ENCODE measurements around the gene WFDC10B. TPM values are rescaled to one million over a fixed set of nuclear protein-coding genes. Genes with fewer than 3 reads are reported as not detected.

WFDC10B gene
- not detected for total RNA-seq

DNA sequence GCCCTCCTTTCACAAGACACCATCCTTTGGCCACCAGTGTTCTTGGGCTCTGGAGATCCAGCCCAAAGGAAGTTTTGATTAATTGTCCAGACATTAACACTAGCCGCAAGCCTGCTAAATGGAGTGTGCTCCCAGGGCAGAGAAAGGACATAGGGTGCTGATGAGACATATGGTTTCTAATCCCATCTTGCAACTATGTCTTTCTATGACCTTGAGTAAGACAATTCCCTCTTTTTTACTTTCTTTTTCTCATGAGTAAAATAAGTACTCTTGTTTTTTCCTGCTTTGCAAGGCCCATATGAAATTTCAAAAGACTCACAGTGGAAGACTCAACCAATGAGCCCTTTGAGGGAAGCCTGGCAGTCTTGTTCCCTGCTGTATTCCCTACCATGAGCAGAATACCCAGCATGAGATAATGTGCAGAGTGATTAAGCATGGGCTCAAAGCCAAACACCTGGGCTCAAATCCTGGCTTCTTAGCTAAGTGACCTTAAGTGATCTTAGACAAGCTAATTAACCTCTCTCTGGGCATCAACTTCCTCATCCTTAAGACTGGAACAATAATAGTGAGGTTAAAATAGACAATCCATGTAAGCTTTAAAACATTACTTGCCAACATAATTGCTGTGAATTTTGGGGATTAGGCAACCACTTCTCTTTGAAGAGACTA, at the start of gene WFDC10B:
WFDC10B (minus strand) TSS at position 51 of the 669 bp plus-strand sequence. CDS start 19,027 bp downstream, outside the sequence.
- DNase-seq (no peak), ATAC-seq (no peak)
- Mint-ChIP-seq H3K9me3 (ENCODE audit: low read depth) (no peaks in the 10 kb centered on the region), H3K36me3 (ENCODE audit: low read depth) (no peaks in the 10 kb centered on the region), H3K27me3 (peaks cover 26% of the 10 kb centered on the region), H3K27ac (no peak within 1 kb of the TSS), H3K4me3 (no peak within 1 kb of the TSS), H3K4me1 (no peaks in the 10 kb centered on the region)
- intact Hi-C loops (cut with DNase I, micrococcal nuclease): no loop called here
- POLR2A ChIA-PET: no interaction called here
- CTCF ChIA-PET: interaction anchor here (1.1 kb wide), 1 partner anchor 66 kb away, joined by 4 read pairs; no protein-coding TSS in a partner anchor

DNA sequence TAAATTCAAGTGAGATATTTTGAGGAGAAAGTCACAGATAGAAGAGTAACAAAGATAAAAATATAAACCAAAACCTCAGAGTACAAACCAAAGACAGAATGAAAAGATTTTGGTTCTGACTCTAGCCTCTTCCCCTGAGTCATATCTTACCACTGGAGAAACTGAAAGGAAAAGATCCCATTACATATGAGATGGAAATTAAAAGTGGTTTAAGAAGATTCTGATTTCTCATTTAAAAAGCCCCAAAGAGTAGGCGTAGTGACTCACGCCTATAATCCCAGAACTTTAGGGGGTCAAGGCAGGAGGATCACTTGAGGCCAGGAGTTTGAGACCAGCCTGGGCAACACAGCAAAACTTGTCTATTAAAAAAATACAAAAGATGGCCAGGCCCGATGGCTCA, 47.9 kb upstream of the WFDC10B start:
- H3K36me3 Mint-ChIP-seq (ENCODE audit: low read depth): peaks cover 2% of the 10 kb centered on the region
- H3K27ac Mint-ChIP-seq: peak overlapping the region; percentile 63
- H3K4me3 Mint-ChIP-seq: no peak overlapping the region
- ChIA-PET POLR2A (no interaction called here), CTCF (no interaction called here)
- peaks cover 6% of the 10 kb centered on the region for H3K9me3 Mint-ChIP-seq (ENCODE audit: low read depth)
- intact Hi-C loops (cut with DNase I, micrococcal nuclease): loop anchor here (1.0 to 10.0 kb wide), 9 partner anchors 38 to 1705 kb away; partner anchors contain the start of genes DNTTIP1 (in 1 of the 2), WFDC3 (in 1 of the 2) and ZNF335 (in 1 of the 2)
- peaks cover 28% of the 10 kb centered on the region for H3K4me1 Mint-ChIP-seq
- peak; percentile 51 for DNase-seq
- peaks cover 21% of the 10 kb centered on the region for H3K27me3 Mint-ChIP-seq
- peak; percentile 76 for ATAC-seq

DNA sequence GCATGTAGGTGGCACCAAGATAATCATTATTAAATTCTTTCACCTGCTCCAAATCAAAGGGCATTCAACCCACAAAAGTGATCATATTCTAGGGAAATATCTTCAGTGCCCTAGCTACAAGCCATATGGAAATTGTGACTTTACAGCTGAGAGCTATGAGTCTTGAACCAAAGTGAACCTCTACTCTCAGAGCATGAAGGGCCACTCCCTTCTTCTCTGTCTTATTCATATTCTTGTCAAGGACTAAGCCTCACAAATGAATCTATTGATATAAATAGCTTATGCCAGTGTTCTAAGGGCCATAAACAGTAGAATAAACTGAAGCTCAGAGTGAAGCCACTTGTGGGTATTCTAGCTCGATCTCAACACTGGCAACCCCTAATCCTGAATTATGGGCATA, 46.9 kb upstream of the WFDC10B start:
- ATAC-seq (peak; percentile 76), DNase-seq (no peak)
- intact Hi-C loops (cut with DNase I, micrococcal nuclease): loop anchor here (1.0 to 10.0 kb wide), 9 partner anchors 39 to 1706 kb away; partner anchors contain the start of genes DNTTIP1 (in 1 of the 2), WFDC3 (in 1 of the 2) and ZNF335 (in 1 of the 2)
- H3K9me3 Mint-ChIP-seq (ENCODE audit: low read depth): peaks cover 6% of the 10 kb centered on the region
- POLR2A ChIA-PET: interaction anchor here (0.7 kb wide), 1 partner anchor 336 kb away, joined by 4 read pairs; the partner anchor contains the start of gene PIGT
- H3K4me3 Mint-ChIP-seq: no peak overlapping the region
- CTCF ChIA-PET: interaction anchor here (0.6 to 3.3 kb wide), 4 partner anchors 19 to 1605 kb away, joined by 3 to 22 read pairs (median 4); partner anchors contain the start of gene ZMYND8
- H3K36me3 Mint-ChIP-seq (ENCODE audit: low read depth): peaks cover 2% of the 10 kb centered on the region
- no peak overlapping the region for H3K27ac Mint-ChIP-seq
- peaks cover 31% of the 10 kb centered on the region for H3K27me3 Mint-ChIP-seq
- peaks cover 28% of the 10 kb centered on the region for H3K4me1 Mint-ChIP-seq

DNA sequence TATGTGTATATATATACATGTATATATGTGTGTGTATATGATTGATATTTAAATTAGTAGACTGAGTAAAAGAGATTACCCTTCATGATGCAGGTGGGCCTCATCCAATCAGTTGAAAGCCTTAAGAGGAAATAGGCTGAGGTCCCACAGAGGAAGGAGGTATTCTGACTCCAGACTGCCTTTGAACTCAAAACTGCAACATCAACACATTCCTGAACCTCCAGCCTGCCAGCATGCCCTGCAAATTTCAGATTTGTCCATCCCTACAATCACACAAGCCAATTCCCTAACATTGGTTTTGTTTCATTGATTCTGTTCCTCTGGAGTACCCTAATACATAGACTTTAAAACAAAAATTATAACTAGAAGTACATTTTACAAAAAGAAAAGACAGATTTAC, 40.2 kb upstream of the WFDC10B start:
- H3K36me3 Mint-ChIP-seq (ENCODE audit: low read depth): no peaks in the 10 kb centered on the region

DNA sequence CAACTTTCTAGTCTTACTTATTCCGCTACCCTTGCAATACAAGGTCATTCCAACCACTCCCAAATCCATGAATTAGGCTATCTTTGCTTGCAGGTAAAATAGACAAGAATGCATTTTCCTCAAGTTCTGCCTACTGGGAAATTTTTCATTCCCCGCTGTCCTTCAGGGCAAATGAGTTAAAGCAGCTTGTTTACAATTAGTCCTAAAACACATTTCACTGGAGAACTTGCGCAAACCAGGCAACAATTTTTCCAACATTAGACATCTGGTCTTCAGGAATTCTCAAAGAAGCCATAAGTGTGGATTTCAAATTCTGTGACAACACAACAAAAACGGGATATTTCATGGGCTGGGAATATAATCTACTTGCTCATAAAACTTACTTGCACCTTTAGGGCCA, 37.8 kb upstream of the WFDC10B start:
- intact Hi-C loops (cut with DNase I, micrococcal nuclease): no loop called here
- no peak overlapping the region for H3K4me3 Mint-ChIP-seq
- peaks cover 2% of the 10 kb centered on the region for H3K4me1 Mint-ChIP-seq
- ChIA-PET POLR2A (no interaction called here), CTCF (interaction anchor here (2.2 kb wide), 1 partner anchor 28 kb away, joined by 7 read pairs; no protein-coding TSS in a partner anchor)
- no peak overlapping the region for H3K27ac Mint-ChIP-seq
- DNase-seq: no peak
- no peaks in the 10 kb centered on the region for H3K9me3 Mint-ChIP-seq (ENCODE audit: low read depth)
- no peak for ATAC-seq
- H3K36me3 Mint-ChIP-seq (ENCODE audit: low read depth): no peaks in the 10 kb centered on the region
- H3K27me3 Mint-ChIP-seq: peaks cover 30% of the 10 kb centered on the region

More for the DNA sequence above, 40.2 kb upstream of the WFDC10B start:
- Mint-ChIP-seq H3K4me3 (no peak overlapping the region), H3K27ac (no peak overlapping the region), H3K9me3 (ENCODE audit: low read depth) (no peaks in the 10 kb centered on the region), H3K4me1 (peaks cover 2% of the 10 kb centered on the region), H3K27me3 (peaks cover 42% of the 10 kb centered on the region)
- ATAC-seq (no peak), DNase-seq (no peak)
- intact Hi-C loops (cut with DNase I, micrococcal nuclease): no loop called here
- CTCF ChIA-PET: interaction anchor here (0.7 to 1.0 kb wide), 4 partner anchors 26 to 74 kb away, joined by 3 to 4 read pairs (median 3); no protein-coding TSS in a partner anchor
- POLR2A ChIA-PET: no interaction called here

DNA sequence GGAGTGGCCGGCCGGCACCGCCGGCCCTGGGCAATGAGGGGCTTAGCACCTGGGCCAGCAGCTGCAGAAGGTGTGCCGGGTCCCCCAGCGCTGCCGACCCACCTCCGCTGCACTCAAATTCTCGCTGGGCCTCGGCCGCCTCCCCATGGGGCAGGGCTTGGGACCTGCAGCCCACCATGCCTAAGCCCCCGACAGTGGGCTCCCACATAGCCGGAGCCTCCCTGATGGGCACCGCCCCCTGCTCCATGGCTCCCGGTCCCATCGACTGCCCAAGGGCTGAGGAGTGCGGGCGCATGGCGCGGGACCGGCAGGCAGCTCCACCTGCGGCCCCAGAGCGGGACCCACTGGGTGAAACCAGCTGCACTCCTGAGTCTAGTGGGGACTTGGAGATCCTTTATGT, 31.2 kb upstream of the WFDC10B start:
- Mint-ChIP-seq H3K9me3 (ENCODE audit: low read depth) (peaks cover 17% of the 10 kb centered on the region), H3K27ac (no peak overlapping the region), H3K36me3 (ENCODE audit: low read depth) (peaks cover 4% of the 10 kb centered on the region), H3K4me3 (no peak overlapping the region), H3K4me1 (no peaks in the 10 kb centered on the region), H3K27me3 (peaks cover 29% of the 10 kb centered on the region)
- ATAC-seq: no peak
- intact Hi-C loops (cut with DNase I, micrococcal nuclease): no loop called here
- no peak for DNase-seq
- CTCF ChIA-PET: interaction anchor here (1.3 kb wide), 1 partner anchor 35 kb away, joined by 3 read pairs; no protein-coding TSS in a partner anchor
- POLR2A ChIA-PET: no interaction called here

DNA sequence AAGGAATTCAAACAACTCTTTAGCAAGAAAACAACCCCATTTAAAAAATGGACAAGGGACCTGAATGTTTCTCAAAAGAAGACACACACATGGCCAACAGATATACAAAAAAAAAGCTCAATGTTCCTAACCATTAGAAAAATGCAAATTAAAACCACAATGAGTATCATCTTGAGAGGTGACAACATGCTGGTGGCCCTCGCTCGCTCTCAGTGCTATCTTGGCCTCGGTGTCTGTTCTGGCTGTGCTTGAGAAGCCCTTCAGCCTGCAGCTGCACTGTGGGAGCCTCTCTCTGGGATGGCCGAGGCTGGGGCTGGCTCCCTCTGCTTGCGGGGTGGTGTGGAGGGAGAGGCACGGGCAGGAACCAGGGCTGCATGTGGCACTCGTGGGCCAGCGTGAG, 30.7 kb upstream of the WFDC10B start:
- CTCF ChIA-PET: interaction anchor here (1.3 kb wide), 1 partner anchor 35 kb away, joined by 3 read pairs; no protein-coding TSS in a partner anchor
- Mint-ChIP-seq H3K4me3 (no peak overlapping the region), H3K27me3 (peaks cover 29% of the 10 kb centered on the region), H3K9me3 (ENCODE audit: low read depth) (peaks cover 20% of the 10 kb centered on the region), H3K36me3 (ENCODE audit: low read depth) (peaks cover 4% of the 10 kb centered on the region), H3K4me1 (no peaks in the 10 kb centered on the region), H3K27ac (no peak overlapping the region)
- intact Hi-C loops (cut with DNase I, micrococcal nuclease): no loop called here
- DNase-seq: no peak
- ATAC-seq: no peak
- POLR2A ChIA-PET: no interaction called here

DNA sequence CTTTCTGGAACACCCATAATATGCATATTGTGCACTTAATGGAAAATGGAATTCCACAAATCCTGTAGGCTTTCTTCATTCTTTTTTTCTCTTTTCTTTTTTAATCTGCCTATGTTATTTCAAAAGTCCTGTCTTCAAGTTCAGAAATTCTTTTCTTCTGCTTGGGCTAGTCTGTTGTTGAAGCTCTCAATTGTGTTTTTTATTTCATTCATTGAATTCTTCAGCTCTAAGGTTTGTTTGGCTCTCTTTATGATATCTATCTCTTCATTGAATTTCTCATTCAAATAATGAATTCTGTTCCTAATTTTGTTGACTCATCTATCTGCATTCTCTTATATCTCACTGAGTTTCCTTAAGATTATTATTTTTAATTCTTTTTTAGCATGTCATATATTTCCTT, 27.4 kb upstream of the WFDC10B start:
- ATAC-seq (no peak), DNase-seq (no peak)
- Mint-ChIP-seq H3K36me3 (ENCODE audit: low read depth) (peaks cover 4% of the 10 kb centered on the region), H3K27me3 (peaks cover 31% of the 10 kb centered on the region), H3K27ac (no peak overlapping the region), H3K4me3 (no peak overlapping the region), H3K4me1 (peaks cover under 1% of the 10 kb centered on the region), H3K9me3 (ENCODE audit: low read depth) (peaks cover 20% of the 10 kb centered on the region)
- ChIA-PET CTCF (no interaction called here), POLR2A (no interaction called here)
- intact Hi-C loops (cut with DNase I, micrococcal nuclease): no loop called here

DNA sequence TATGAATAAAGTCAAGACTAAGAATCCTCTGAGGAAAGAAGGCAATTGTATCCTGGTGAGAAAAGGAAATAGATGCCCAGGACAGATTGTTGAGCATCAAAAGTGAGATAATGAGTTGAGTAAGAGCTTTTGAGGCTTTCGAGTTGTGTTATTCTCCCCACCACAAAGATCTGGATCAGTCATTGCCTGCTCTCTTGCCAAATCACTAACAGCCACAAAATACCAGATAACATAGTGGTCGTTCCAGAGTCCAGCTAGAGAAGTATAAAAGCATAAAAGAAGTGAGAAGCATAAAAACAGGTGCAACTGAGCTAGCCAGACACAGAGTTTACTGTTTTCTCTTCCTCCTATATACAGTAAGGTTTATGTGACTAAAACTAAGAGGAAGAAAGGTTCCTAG, 22.2 kb upstream of the WFDC10B start:
- intact Hi-C loops (cut with DNase I, micrococcal nuclease): no loop called here
- ATAC-seq (peak; percentile 49), DNase-seq (no peak)
- POLR2A ChIA-PET: no interaction called here
- H3K27ac Mint-ChIP-seq: no peak overlapping the region
- H3K4me3 Mint-ChIP-seq: no peak overlapping the region
- CTCF ChIA-PET: interaction anchor here (1.0 to 1.5 kb wide), 2 partner anchors 28 to 44 kb away, joined by 3 to 5 read pairs; no protein-coding TSS in a partner anchor
- peaks cover 5% of the 10 kb centered on the region for H3K4me1 Mint-ChIP-seq
- peaks cover under 1% of the 10 kb centered on the region for H3K36me3 Mint-ChIP-seq (ENCODE audit: low read depth)
- H3K9me3 Mint-ChIP-seq (ENCODE audit: low read depth): peaks cover 11% of the 10 kb centered on the region
- H3K27me3 Mint-ChIP-seq: peaks cover 42% of the 10 kb centered on the region

DNA sequence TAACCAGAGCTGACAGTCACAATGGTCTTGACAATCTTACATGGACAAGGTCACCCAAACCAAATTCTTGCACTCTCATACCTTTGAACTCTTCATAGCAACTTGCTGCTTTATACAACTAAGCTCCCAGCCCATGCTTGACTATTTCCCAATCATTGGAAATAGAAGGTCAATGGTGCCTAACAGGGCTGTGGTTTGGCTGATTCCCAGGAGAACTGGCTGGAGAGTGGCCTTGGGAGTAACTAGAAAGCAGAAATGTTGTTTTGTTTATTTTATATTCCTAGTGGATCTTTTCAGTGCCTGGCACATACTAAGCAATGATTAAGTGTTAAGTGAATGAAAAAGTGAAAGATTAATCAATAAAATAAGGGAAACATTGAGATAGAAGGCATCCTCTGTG, 20.3 kb upstream of the WFDC10B start:
- Mint-ChIP-seq H3K27me3 (peaks cover 41% of the 10 kb centered on the region), H3K9me3 (ENCODE audit: low read depth) (no peaks in the 10 kb centered on the region), H3K4me1 (peaks cover 5% of the 10 kb centered on the region), H3K4me3 (no peak overlapping the region), H3K36me3 (ENCODE audit: low read depth) (no peaks in the 10 kb centered on the region), H3K27ac (no peak overlapping the region)
- intact Hi-C loops (cut with DNase I, micrococcal nuclease): no loop called here
- POLR2A ChIA-PET: no interaction called here
- CTCF ChIA-PET: interaction anchor here (0.6 to 1.6 kb wide), 4 partner anchors 16 to 136 kb away, joined by 3 to 4 read pairs (median 4); no protein-coding TSS in a partner anchor
- ATAC-seq (no peak), DNase-seq (no peak)

DNA sequence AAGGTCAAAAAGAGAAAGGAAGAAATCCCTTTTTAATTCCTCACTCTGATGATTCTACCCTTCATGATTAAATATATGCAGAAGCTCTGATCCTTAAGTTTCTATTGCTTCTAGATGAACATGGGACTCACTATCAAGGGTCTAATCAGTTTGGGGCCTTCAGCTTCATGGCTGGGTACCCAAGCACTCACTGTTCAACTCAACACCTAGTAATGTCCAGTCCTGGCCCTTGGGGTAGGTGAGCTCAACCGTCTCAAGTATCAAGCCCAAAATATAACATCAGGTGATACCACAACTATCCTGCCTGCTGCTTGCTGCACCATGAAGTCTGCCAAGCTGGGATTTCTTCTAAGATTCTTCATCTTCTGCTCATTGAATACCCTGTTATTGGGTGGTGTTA, 17.2 kb upstream of the WFDC10B start, which contains the start of gene SPINT4:
SPINT4 (plus strand) TSS at position 301 of the 400 bp plus-strand sequence; CDS start at position 322, 21 bp downstream.
- ChIA-PET CTCF (no interaction called here), POLR2A (no interaction called here)
- no peak within 1 kb of the TSS for H3K27ac Mint-ChIP-seq
- ATAC-seq: no peak
- H3K9me3 Mint-ChIP-seq (ENCODE audit: low read depth): peaks cover 3% of the 10 kb centered on the region
- no peaks in the 10 kb centered on the region for H3K36me3 Mint-ChIP-seq (ENCODE audit: low read depth)
- peaks cover 3% of the 10 kb centered on the region for H3K4me1 Mint-ChIP-seq
- H3K4me3 Mint-ChIP-seq: no peak within 1 kb of the TSS
- DNase-seq: no peak
- intact Hi-C loops (cut with DNase I, micrococcal nuclease): no loop called here
- peaks cover 45% of the 10 kb centered on the region for H3K27me3 Mint-ChIP-seq

All from activated CD4-positive, alpha-beta T cell treated with anti-CD3 and anti-CD28 coated beads for 36 hours (primary cell).